ENCODE results near the gene DMBT1. TPM values are rescaled to one million over a fixed set of nuclear protein-coding genes. Genes with fewer than 3 reads are reported as not detected.

DMBT1 gene
- total RNA-seq, 2 donors from 2014 or later = 0.14 TPM; not detected in 1

- ATAC-seq (ENCODE audit: insufficient number of reproducible peaks, low FRiP score, low read depth) = no peak
- Histone ChIP-seq H3K27ac (no peak overlapping the region), H3K4me1 (ENCODE audit: control insufficient read depth in 1 of 2, low read depth in 2 of 2) (no peaks in the 10 kb centered on the region), H3K4me3 (no peak overlapping the region), H3K9me3 (no peaks in the 10 kb centered on the region), H3K27me3 (replicated peaks; ENCODE audit: insufficient read depth) (no peaks in the 10 kb centered on the region), H3K36me3 (no peaks in the 10 kb centered on the region)
- TF ChIP-seq CTCF (IDR thresholded peaks at IDR 0.05) = no peak
- DNase-seq (ENCODE audit: low spot score) = no peak
Measured at GRCh38 chr10:122664501-122664900, 103.9 kb downstream of the DMBT1 start.

- no peak for DNase-seq (ENCODE audit: low spot score)
- H3K4me3 ChIP-seq = no peak overlapping the region
- no peaks in the 10 kb centered on the region for H3K27me3 ChIP-seq (replicated peaks; ENCODE audit: insufficient read depth)
- H3K9me3 ChIP-seq = no peaks in the 10 kb centered on the region
- H3K4me1 ChIP-seq (ENCODE audit: control insufficient read depth in 1 of 2, low read depth in 2 of 2) = no peaks in the 10 kb centered on the region
- no peaks in the 10 kb centered on the region for H3K36me3 ChIP-seq
- no peak for ATAC-seq (ENCODE audit: insufficient number of reproducible peaks, low FRiP score, low read depth)
- no peak for TF ChIP-seq CTCF (IDR thresholded peaks at IDR 0.05)
- H3K27ac ChIP-seq = no peak overlapping the region
Measured at GRCh38 chr10:122665329-122665860, 104.8 kb downstream of the DMBT1 start.

GRCh38 chr10:122665946-122666345 is 105.4 kb downstream of the DMBT1 start:
- no peak for ATAC-seq (ENCODE audit: insufficient number of reproducible peaks, low FRiP score, low read depth)
- Histone ChIP-seq H3K4me1 (ENCODE audit: control insufficient read depth in 1 of 2, low read depth in 2 of 2) (no peaks in the 10 kb centered on the region), H3K9me3 (no peaks in the 10 kb centered on the region), H3K27ac (no peak overlapping the region), H3K36me3 (no peaks in the 10 kb centered on the region), H3K4me3 (no peak overlapping the region), H3K27me3 (replicated peaks; ENCODE audit: insufficient read depth) (no peaks in the 10 kb centered on the region)
- no peak for DNase-seq (ENCODE audit: low spot score)
- TF ChIP-seq CTCF (IDR thresholded peaks at IDR 0.05) = no peak

GRCh38 chr10:122669045-122669444 is 108.5 kb downstream of the DMBT1 start:
- no peak for TF ChIP-seq CTCF (IDR thresholded peaks at IDR 0.05)
- H3K4me3 ChIP-seq = no peak overlapping the region

GRCh38 chr10:122669842-122670241 is 109.3 kb downstream of the DMBT1 start:
- DNase-seq (ENCODE audit: low spot score) = no peak
- H3K36me3 ChIP-seq = no peaks in the 10 kb centered on the region
- no peak for TF ChIP-seq CTCF (IDR thresholded peaks at IDR 0.05)
- ATAC-seq (ENCODE audit: insufficient number of reproducible peaks, low FRiP score, low read depth) = no peak
- no peak overlapping the region for H3K27ac ChIP-seq
- H3K4me3 ChIP-seq = no peak overlapping the region
- H3K9me3 ChIP-seq = no peaks in the 10 kb centered on the region
- H3K4me1 ChIP-seq (ENCODE audit: control insufficient read depth in 1 of 2, low read depth in 2 of 2) = no peaks in the 10 kb centered on the region
- no peaks in the 10 kb centered on the region for H3K27me3 ChIP-seq (replicated peaks; ENCODE audit: insufficient read depth)

More at GRCh38 chr10:122669045-122669444, 108.5 kb downstream of the DMBT1 start:
- no peak for DNase-seq (ENCODE audit: low spot score)
- no peaks in the 10 kb centered on the region for H3K27me3 ChIP-seq (replicated peaks; ENCODE audit: insufficient read depth)
- H3K4me1 ChIP-seq (ENCODE audit: control insufficient read depth in 1 of 2, low read depth in 2 of 2) = no peaks in the 10 kb centered on the region
- no peaks in the 10 kb centered on the region for H3K9me3 ChIP-seq
- no peaks in the 10 kb centered on the region for H3K36me3 ChIP-seq
- no peak overlapping the region for H3K27ac ChIP-seq
- no peak for ATAC-seq (ENCODE audit: insufficient number of reproducible peaks, low FRiP score, low read depth)
